CD4-positive, alpha-beta T cell treated with Interleukin-6 for 4 hours (primary cell): Measurements from ENCODE around the gene CLEC16A.

Experiments used
- DNase-seq: peaks from one replicate; pipeline ENCODE4 v3.0.0-alpha.2; 2020; ENCODE audit warnings: mixed read lengths

CLEC16A gene

GRCh38 chr16:11064202-11064540 is 119.8 kb downstream of the CLEC16A start:
- no peak for DNase-seq

GRCh38 chr16:11064851-11065250 is 120.5 kb downstream of the CLEC16A start:
- no peak for DNase-seq

- DNase-seq, result no peak
Observed at GRCh38 chr16:11066261-11066870, 122.0 kb downstream of the CLEC16A start.

- DNase-seq, result no peak
Observed at GRCh38 chr16:11067266-11067665, 122.9 kb downstream of the CLEC16A start.

- DNase-seq, result no peak
Observed at GRCh38 chr16:11067697-11068141, 123.4 kb downstream of the CLEC16A start.

GRCh38 chr16:11071829-11072228 is 127.5 kb downstream of the CLEC16A start:
- DNase-seq, result no peak

- DNase-seq, result no peak
Observed at GRCh38 chr16:11072420-11073153, 128.2 kb downstream of the CLEC16A start.

- DNase-seq, result no peak
Observed at GRCh38 chr16:11073407-11073999, 129.1 kb downstream of the CLEC16A start.

GRCh38 chr16:11074131-11074530 is 129.8 kb downstream of the CLEC16A start:
- DNase-seq, result no peak

- no peak for DNase-seq
Observed at GRCh38 chr16:11075163-11075562, 130.8 kb downstream of the CLEC16A start.

- DNase-seq, result peak; percentile 25
Observed at GRCh38 chr16:11076259-11077018, 132.1 kb downstream of the CLEC16A start.

GRCh38 chr16:11078812-11079459 is 134.6 kb downstream of the CLEC16A start:
- no peak for DNase-seq

GRCh38 chr16:11079652-11080187 is 135.4 kb downstream of the CLEC16A start:
- DNase-seq, result no peak

- DNase-seq, result no peak
Observed at GRCh38 chr16:11080327-11080967, 136.1 kb downstream of the CLEC16A start.

- DNase-seq, result no peak
Observed at GRCh38 chr16:11080999-11081630, 136.8 kb downstream of the CLEC16A start.

- no peak for DNase-seq
Observed at GRCh38 chr16:11082108-11082859, 137.9 kb downstream of the CLEC16A start.

GRCh38 chr16:11082860-11083388 is 138.6 kb downstream of the CLEC16A start:
- no peak for DNase-seq

- no peak for DNase-seq
Observed at GRCh38 chr16:11084484-11084875, 140.1 kb downstream of the CLEC16A start.

GRCh38 chr16:11084876-11085485 is 140.6 kb downstream of the CLEC16A start:
- DNase-seq, result no peak

GRCh38 chr16:11085916-11086315 is 141.6 kb downstream of the CLEC16A start:
- DNase-seq, result no peak
